Natural killer cell (primary cell): ENCODE measurements around the gene SORL1. TPM values are rescaled to one million over a fixed set of nuclear protein-coding genes. Genes with fewer than 3 reads are reported as not detected.
A peak's percentile ranks its signal among the peaks of the same experiment; 100 is the strongest.

Experiments used
- ATAC-seq, 3 donors: fragments of 150-1000 bp in 2 of 3; fragments of 200-7000 bp in 1 of 3; cut with Tn5 transposase; 1 replicate in 1 of 3; 2 replicates in 2 of 3; pipeline ENCODE4 v1.10.0; 2021; ENCODE audit warnings: mild to moderate bottlenecking in 2 of 3, moderate library complexity in 2 of 3
- DNase-seq, 2 donors: peaks; one replicate each; pipeline versions ENCODE4 v3.0.0 to v3.0.0-alpha.2; 2013 to 2021; ENCODE audit warnings: mixed read lengths in 1 of 2
- H3K27ac ChIP-seq: one replicate; pipeline ENCODE4 v1.5.1; 2013; ENCODE audit warnings: mild to moderate bottlenecking, low read length
- H3K27me3 ChIP-seq: one replicate; pipeline ENCODE4 v1.6.1; 2013; ENCODE audit warnings: low read length; ENCODE audit not compliant: control insufficient read depth, insufficient read depth
- H3K36me3 ChIP-seq: one replicate; pipeline ENCODE4 v1.6.1; 2013; ENCODE audit warnings: low read length; ENCODE audit not compliant: control insufficient read depth, insufficient read depth
- H3K4me1 ChIP-seq: one replicate; pipeline ENCODE4 v1.6.1; 2013; ENCODE audit warnings: low read length; ENCODE audit not compliant: control insufficient read depth, insufficient read depth
- H3K4me3 ChIP-seq: one replicate; pipeline ENCODE4 v1.5.1; 2013; ENCODE audit warnings: low read length
- H3K9me3 ChIP-seq: one replicate; pipeline ENCODE4 v1.6.1; 2013; ENCODE audit warnings: low read length; ENCODE audit not compliant: control insufficient read depth, insufficient read depth
- H3K27ac Mint-ChIP-seq, 2 donors: one replicate each; pipeline ENCODE4 v1.8.0; 2022; ENCODE audit warnings: mild to moderate bottlenecking in 2 of 2, mixed read lengths in 2 of 2, moderate library complexity in 1 of 2
- H3K27me3 Mint-ChIP-seq, 2 donors: one replicate each; pipeline ENCODE4 v1.8.0; 2022; ENCODE audit warnings: low read depth in 2 of 2, mixed read lengths in 2 of 2
- H3K36me3 Mint-ChIP-seq: one replicate; pipeline ENCODE4 v1.8.0; 2022; ENCODE audit warnings: mixed read lengths
- H3K4me1 Mint-ChIP-seq, 2 donors: one replicate each; pipeline ENCODE4 v1.8.0; 2022; ENCODE audit warnings: mixed read lengths in 2 of 2
- H3K4me3 Mint-ChIP-seq: one replicate; pipeline ENCODE4 v1.8.0; 2022; ENCODE audit warnings: mild to moderate bottlenecking, moderate library complexity, mixed read lengths
- H3K9me3 Mint-ChIP-seq, 2 donors: one replicate each; pipeline ENCODE4 v1.8.0; 2022; ENCODE audit warnings: mixed read lengths in 2 of 2
- WGBS: methylation state at CpG from one replicate; pipeline ENCODE4 v1.1.7; 2013; ENCODE audit warnings: missing lambda C conversion rate; ENCODE audit not compliant: insufficient coverage; 5-methylcytosine and 5-hydroxymethylcytosine counted together
- intact Hi-C: fragments of 100-400 bp; cut with micrococcal nuclease; formaldehyde crosslinking; loops from one replicate; pipeline ENCODE4 v1.14.2; 2022
- total RNA-seq, 4 donors: library from RNA; stranded (reverse); fragments of 120-200 nt in 1 of 4; gene quantifications; one replicate each; pipeline versions ENCODE4 v1.2.3 to v1.2.4, GENCODE V29; 2013 to 2022
- TF ChIP-seq, protein P1 (sequence below): fragments of 200-600 bp; IDR thresholded peaks from one replicate; pipeline ENCODE4 v1.8.0; 2022; ENCODE audit warnings: antibody characterized with exemption

SORL1 gene
- total RNA-seq, 3 donors from 2014 or later (not counting 1 experiment from before 2014, with no cell fraction given), result 386 to 519 (median 456) TPM

DNA sequence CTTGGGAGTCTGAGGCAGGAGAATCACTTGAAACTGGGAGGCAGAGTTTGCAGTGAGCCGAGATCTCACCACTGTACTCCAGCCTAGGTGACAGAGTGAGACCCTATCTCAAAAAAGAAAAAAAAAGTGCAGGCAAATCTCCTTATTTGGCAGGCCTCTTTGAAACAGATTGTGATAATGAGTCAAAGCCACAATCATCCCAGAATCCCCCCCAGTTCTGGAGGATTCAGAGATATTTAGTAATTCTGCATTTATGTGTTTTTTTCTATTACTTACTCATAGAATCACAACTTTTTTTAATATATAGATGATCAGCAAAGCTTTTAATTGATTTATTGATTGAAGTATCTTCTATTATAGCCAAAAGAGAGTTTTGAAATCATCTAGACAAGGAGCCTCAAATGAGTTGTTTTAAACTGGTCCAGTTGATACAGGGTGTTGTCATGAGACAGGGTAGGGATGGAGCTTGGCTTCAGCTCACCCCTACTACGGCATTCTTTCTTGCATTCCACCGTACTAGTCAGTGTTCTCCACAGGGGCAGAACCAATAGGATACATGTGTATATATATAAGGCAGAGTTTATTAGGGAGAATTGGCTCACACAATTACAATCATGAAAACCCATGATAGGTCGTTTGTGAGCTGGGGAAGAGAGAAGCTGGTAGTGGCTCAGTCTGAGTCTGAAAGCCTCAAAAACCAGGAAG, 39.3 kb upstream of the SORL1 start:
- ATAC-seq, result no peak
- Mint-ChIP-seq H3K9me3 (no peaks in the 10 kb centered on the region), H3K36me3 (no peaks in the 10 kb centered on the region), H3K4me1 (peaks cover 16 to 30% of the 10 kb centered on the region in 2 donors), H3K27ac (no peak overlapping the region), H3K27me3 (no peaks in the 10 kb centered on the region), H3K4me3 (no peak overlapping the region)
- DNase-seq, result no peak
- H3K27ac ChIP-seq, result no peak overlapping the region
- peaks cover 11% of the 10 kb centered on the region for H3K4me1 ChIP-seq
- intact Hi-C loops, result no loop called here
- 66% methylated on average over 3 of the region's 4 CpGs for WGBS
- H3K4me3 ChIP-seq, result no peak overlapping the region
- H3K9me3 ChIP-seq, result no peaks in the 10 kb centered on the region
- no peaks in the 10 kb centered on the region for H3K36me3 ChIP-seq
- H3K27me3 ChIP-seq, result no peaks in the 10 kb centered on the region
- TF ChIP-seq, protein P1, sequence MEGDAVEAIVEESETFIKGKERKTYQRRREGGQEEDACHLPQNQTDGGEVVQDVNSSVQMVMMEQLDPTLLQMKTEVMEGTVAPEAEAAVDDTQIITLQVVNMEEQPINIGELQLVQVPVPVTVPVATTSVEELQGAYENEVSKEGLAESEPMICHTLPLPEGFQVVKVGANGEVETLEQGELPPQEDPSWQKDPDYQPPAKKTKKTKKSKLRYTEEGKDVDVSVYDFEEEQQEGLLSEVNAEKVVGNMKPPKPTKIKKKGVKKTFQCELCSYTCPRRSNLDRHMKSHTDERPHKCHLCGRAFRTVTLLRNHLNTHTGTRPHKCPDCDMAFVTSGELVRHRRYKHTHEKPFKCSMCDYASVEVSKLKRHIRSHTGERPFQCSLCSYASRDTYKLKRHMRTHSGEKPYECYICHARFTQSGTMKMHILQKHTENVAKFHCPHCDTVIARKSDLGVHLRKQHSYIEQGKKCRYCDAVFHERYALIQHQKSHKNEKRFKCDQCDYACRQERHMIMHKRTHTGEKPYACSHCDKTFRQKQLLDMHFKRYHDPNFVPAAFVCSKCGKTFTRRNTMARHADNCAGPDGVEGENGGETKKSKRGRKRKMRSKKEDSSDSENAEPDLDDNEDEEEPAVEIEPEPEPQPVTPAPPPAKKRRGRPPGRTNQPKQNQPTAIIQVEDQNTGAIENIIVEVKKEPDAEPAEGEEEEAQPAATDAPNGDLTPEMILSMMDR, result no peak

DNA sequence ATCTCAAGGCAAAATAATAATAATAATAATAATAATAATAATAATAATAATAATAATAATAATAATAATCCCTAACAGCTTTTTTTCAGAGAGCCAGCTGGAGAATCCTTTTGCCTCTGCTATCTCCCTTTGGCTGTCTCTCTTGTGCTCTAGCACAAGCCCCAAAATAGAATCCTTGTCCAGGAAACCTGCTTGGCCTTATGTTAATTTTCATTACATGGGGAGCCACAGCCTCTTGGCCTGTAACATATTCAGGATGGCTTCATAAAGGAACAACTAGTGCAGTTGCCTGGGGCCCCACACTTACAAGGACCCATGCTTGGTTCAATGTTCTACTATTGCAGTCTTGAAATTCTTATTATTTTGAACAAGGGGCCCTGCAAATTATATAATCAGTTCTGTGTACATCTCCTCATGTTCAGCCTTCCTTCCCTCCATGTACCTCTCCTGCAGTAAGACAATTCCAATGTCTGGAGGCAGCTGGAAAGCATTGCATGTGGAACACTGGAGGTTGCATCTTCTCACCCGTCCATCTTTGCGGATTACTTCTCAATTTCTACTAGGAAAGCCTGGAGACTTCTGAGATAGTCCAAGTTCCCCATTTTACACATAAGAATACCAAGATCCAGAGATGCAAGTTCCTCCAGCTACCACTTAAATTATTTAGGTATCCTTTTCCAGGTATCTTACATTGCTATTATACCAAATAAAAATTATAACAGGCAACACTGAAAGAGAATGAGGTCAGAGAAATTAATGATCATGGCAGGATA, 37.8 kb upstream of the SORL1 start:
- DNase-seq, result no peak
- no peaks in the 10 kb centered on the region for H3K36me3 Mint-ChIP-seq
- H3K4me1 Mint-ChIP-seq, result peaks cover 28 to 42% of the 10 kb centered on the region in 2 donors
- intact Hi-C loops, result no loop called here
- TF ChIP-seq, protein P1, result no peak
- peaks cover 26% of the 10 kb centered on the region for H3K4me1 ChIP-seq
- no peak for ATAC-seq
- H3K27ac ChIP-seq, result no peak overlapping the region
- H3K9me3 ChIP-seq, result no peaks in the 10 kb centered on the region
- 96% methylated on average over 2 of the region's 2 CpGs for WGBS
- no peaks in the 10 kb centered on the region for H3K27me3 Mint-ChIP-seq
- no peak overlapping the region for H3K4me3 ChIP-seq
- H3K4me3 Mint-ChIP-seq, result no peak overlapping the region
- no peaks in the 10 kb centered on the region for H3K36me3 ChIP-seq
- H3K27me3 ChIP-seq, result no peaks in the 10 kb centered on the region
- H3K27ac Mint-ChIP-seq, result peak overlapping the region; percentile 46 to 63
- no peaks in the 10 kb centered on the region for H3K9me3 Mint-ChIP-seq

DNA sequence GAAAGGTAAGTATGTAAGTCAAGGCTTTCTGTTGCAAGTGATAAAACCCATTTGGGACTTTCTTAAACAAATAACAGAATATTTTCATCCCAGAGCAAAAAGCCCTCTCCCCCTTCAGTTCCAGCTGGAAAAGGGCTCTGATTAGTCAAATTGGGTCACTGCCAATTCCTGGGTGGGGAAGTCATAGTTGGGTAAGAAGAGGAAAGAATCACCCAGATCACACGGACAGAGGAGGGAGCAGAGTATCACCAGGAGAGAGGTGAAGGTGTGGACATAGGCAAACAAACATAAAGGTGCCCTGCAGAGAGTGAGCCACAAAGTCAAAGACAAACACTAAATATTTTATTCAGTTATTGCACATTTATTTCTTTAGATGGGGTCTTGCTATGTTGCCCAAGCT, 36.3 kb upstream of the SORL1 start:
- H3K4me1 ChIP-seq, result peaks cover 32% of the 10 kb centered on the region
- intact Hi-C loops, result loop anchor here (5.0 kb wide), 1 partner anchor 49 kb away; no protein-coding TSS in a partner anchor
- no peaks in the 10 kb centered on the region for H3K9me3 ChIP-seq
- DNase-seq, result no peak
- ATAC-seq, result no peak
- no peak overlapping the region for H3K4me3 Mint-ChIP-seq
- 56% methylated on average over 1 of the region's 1 CpG for WGBS
- H3K27ac ChIP-seq, result no peak overlapping the region
- H3K36me3 Mint-ChIP-seq, result no peaks in the 10 kb centered on the region
- peaks cover 29 to 42% of the 10 kb centered on the region in 2 donors for H3K4me1 Mint-ChIP-seq
- TF ChIP-seq, protein P1, result no peak
- H3K9me3 Mint-ChIP-seq, result no peaks in the 10 kb centered on the region
- H3K4me3 ChIP-seq, result no peak overlapping the region
- no peaks in the 10 kb centered on the region for H3K27me3 ChIP-seq
- no peaks in the 10 kb centered on the region for H3K36me3 ChIP-seq
- peak overlapping the region; percentile 63 to 84 for H3K27ac Mint-ChIP-seq
- H3K27me3 Mint-ChIP-seq, result no peaks in the 10 kb centered on the region
